ENCODE measurements around the gene UGT1A9. TPM values are rescaled to one million over a fixed set of nuclear protein-coding genes. Genes with fewer than 3 reads are reported as not detected.

Gene UGT1A9
- total and polyA plus RNA-seq, 2 of the 4 experiments (the other 2 are of a cell fraction) = not detected

GRCh38 chr2:233674995-233675394, 3.3 kb downstream of the UGT1A9 start:
- H3K23ac ChIP-seq (ENCODE audit: low read depth, low read length) = no peak overlapping the region
- no CpG with 5 or more reads among the region's 4 CpGs for WGBS, 2 experiments (ENCODE audit: extremely low coverage in 2 of 2, insufficient read length in 1 of 2)
- H2AK9ac ChIP-seq (replicated peaks; ENCODE audit: low read depth, low read length, poor library complexity) = no peak overlapping the region
- intact Hi-C loops (cut with micrococcal nuclease) (no loop called here), dilution Hi-C loops (cut with HindIII; ENCODE audit: low sequenced_read_pairs, unreplicated experiment) (no loop called here), in situ Hi-C loops (cut with MboI; ENCODE audit: low sequenced_read_pairs) (no loop called here)
- no peaks in the 10 kb centered on the region for H3K9me1 ChIP-seq (ENCODE audit: insufficient read depth, low read length)
- H3K9ac ChIP-seq (ENCODE audit: low read depth, low read length) = no peak overlapping the region
- no peak overlapping the region for H3K18ac ChIP-seq (ENCODE audit: low read depth, low read length)
- no peaks in the 10 kb centered on the region for H4K20me1 ChIP-seq (ENCODE audit: insufficient read depth, low read length)
- no peak overlapping the region for H2AK5ac ChIP-seq (ENCODE audit: low read depth, low read length)
- H2BK5ac ChIP-seq (ENCODE audit: low read depth, low read length, poor library complexity, severe bottlenecking) = no peak overlapping the region
- TF ChIP-seq MAZ (IDR thresholded peaks at IDR 0.05; ENCODE audit: borderline replicate concordance, low read depth, low read length) (no peak), CTCF (conservative IDR thresholded peaks at IDR 0.05; ENCODE audit: low read depth, low read length) (no peak)
- H3K9me3 ChIP-seq (ENCODE audit: control insufficient read depth, insufficient read depth, low read length) = no peaks in the 10 kb centered on the region
- no peak overlapping the region for H2AFZ ChIP-seq (replicated peaks; ENCODE audit: low read length, poor library complexity)
- H3K27ac ChIP-seq (ENCODE audit: insufficient read depth, low read length) = no peak overlapping the region
- H2BK20ac ChIP-seq (ENCODE audit: low read depth, low read length) = no peak overlapping the region
- H3K27me3 ChIP-seq (ENCODE audit: control insufficient read depth, insufficient read depth, low read length) = no peaks in the 10 kb centered on the region
- H3K14ac ChIP-seq (replicated peaks; ENCODE audit: low read depth, low read length) = no peak overlapping the region
- H3K4ac ChIP-seq (ENCODE audit: low read depth, low read length) = no peak overlapping the region
- H3K4me2 ChIP-seq (ENCODE audit: low read depth, low read length) = no peak overlapping the region
- H3K56ac ChIP-seq (ENCODE audit: extremely low read depth, insufficient read depth, low read length) = no peak overlapping the region
- ChIA-PET CTCF (no interaction called here), POLR2A (ENCODE audit: unreplicated experiment) (no interaction called here)
- H3K4me1 ChIP-seq (ENCODE audit: control insufficient read depth, insufficient read depth, low read length) = no peaks in the 10 kb centered on the region
- BruUV-seq (replicated peaks) = no TSS peak
- no peak overlapping the region for H4K5ac ChIP-seq (ENCODE audit: low read depth, low read length)
- H2BK120ac ChIP-seq (ENCODE audit: low read depth, low read length) = no peak overlapping the region
- no peak for DNase-seq
- no peak overlapping the region for H4K91ac ChIP-seq (ENCODE audit: insufficient read depth, low read depth, low read length)
- H3K36me3 ChIP-seq (ENCODE audit: control insufficient read depth, insufficient read depth, low read length) = no peaks in the 10 kb centered on the region
- no peak overlapping the region for H3K4me3 ChIP-seq (ENCODE audit: insufficient read depth, low read depth, low read length)
- H2BK15ac ChIP-seq (ENCODE audit: low read depth, low read length) = no peak overlapping the region
- no peak for ATAC-seq (ENCODE audit: low read depth)
- no peaks in the 10 kb centered on the region for H3K79me1 ChIP-seq (ENCODE audit: low read depth in 1 of 2, low read length in 2 of 2)
- no peak overlapping the region for H4K8ac ChIP-seq (ENCODE audit: low read depth in 2 of 2, low read length in 2 of 2)
